SK-N-MC (cell line): ENCODE data around the gene DZIP1L.

Experiments used
- DNase-seq: peaks from one replicate; pipeline ENCODE4 v3.0.0-alpha.2; 2011; ENCODE audit warnings: low read depth, low spot score
- H3K27ac ChIP-seq: fragments of 200-600 bp; sonication (generic); 2 replicates; pipeline ENCODE4 v1.5.1; 2016; ENCODE audit warnings: mixed run types
- H3K36me3 ChIP-seq: fragments of 200-600 bp; sonication (generic); 2 replicates; pipeline ENCODE4 v1.6.1; 2017; ENCODE audit warnings: antibody characterized with exemption, low read length, mixed read lengths; ENCODE audit not compliant: insufficient read depth
- H3K4me3 ChIP-seq: fragments of 200-600 bp; sonication (generic); 2 replicates; pipeline ENCODE4 v1.5.1; 2016
- H3K9ac ChIP-seq: fragments of 200-600 bp; sonication (generic); 2 replicates; pipeline ENCODE4 v1.8.0; 2017; ENCODE audit warnings: mixed run types, mixed read lengths; ENCODE audit not compliant: insufficient read length
- H3K9me3 ChIP-seq: fragments of 200-600 bp; sonication (generic); 2 replicates; pipeline ENCODE4 v1.6.1; 2017; ENCODE audit warnings: low read depth, mild to moderate bottlenecking, antibody characterized with exemption, low read length, moderate library complexity, mixed read lengths
- EZH2 ChIP-seq: fragments of 200-600 bp; sonication (generic); IDR thresholded peaks from one replicate; pipeline ENCODE4 v1.6.1; 2017; ENCODE audit warnings: antibody characterized with exemption
- FOXP2 ChIP-seq: optimal IDR thresholded peaks from 2 replicates; pipeline ENCODE3; 2011; ENCODE audit warnings: mild to moderate bottlenecking, moderate library complexity; ENCODE audit not compliant: insufficient read depth; ENCODE audit errors: extremely low read length, control extremely low read depth
- POLR2AphosphoS5 ChIP-seq: IDR thresholded peaks from 2 replicates; pipeline ENCODE4 v1.6.1; 2012; ENCODE audit warnings: mild to moderate bottlenecking, low read depth, low read length, borderline replicate concordance

Gene DZIP1L

GRCh38 chr3:138068046-138068445, 47.4 kb downstream of the DZIP1L start:
- Histone ChIP-seq H3K27ac (no peak overlapping the region), H3K36me3 (peaks cover 3% of the 10 kb centered on the region; the same call in 1 of the 2 replicates), H3K9ac (no peak overlapping the region), H3K4me3 (no peak overlapping the region), H3K9me3 (no peaks in the 10 kb centered on the region)
- no peak for TF ChIP-seq FOXP2
- no peak for TF ChIP-seq EZH2
- no peak for TF ChIP-seq POLR2AphosphoS5
- DNase-seq = no peak

GRCh38 chr3:138066972-138067371, 48.4 kb downstream of the DZIP1L start:
- DNase-seq = no peak
- no peak overlapping the region for H3K4me3 ChIP-seq
- no peak overlapping the region for H3K27ac ChIP-seq
- peaks cover 3% of the 10 kb centered on the region; the same call in 1 of the 2 replicates for H3K36me3 ChIP-seq
- no peak for TF ChIP-seq EZH2
- no peak for TF ChIP-seq FOXP2
- no peak for TF ChIP-seq POLR2AphosphoS5
- no peak overlapping the region for H3K9ac ChIP-seq
- no peaks in the 10 kb centered on the region for H3K9me3 ChIP-seq

DNA sequence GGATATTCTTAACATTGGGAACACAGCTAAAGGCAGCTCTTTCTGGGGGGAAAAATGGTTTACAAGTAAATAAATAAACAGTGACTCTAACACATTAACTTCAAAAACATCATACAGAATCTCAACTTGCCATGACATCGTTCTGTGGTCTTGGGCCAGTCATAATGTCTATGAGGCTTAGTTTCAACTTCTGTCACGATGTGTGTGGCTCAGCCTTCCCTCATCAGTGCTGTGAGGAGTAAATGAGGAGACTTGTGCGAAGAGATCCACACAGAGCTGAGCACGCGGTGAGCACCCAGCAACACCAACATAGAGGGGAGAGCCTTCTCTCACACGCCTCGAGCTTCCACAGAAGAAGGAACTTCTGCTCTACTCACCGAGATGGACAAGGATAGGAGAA, 49.0 kb downstream of the DZIP1L start:
- TF ChIP-seq POLR2AphosphoS5 (no peak), EZH2 (no peak), FOXP2 (no peak)
- Histone ChIP-seq H3K27ac (no peak overlapping the region), H3K9ac (no peak overlapping the region), H3K36me3 (peaks cover 3% of the 10 kb centered on the region; the same call in 1 of the 2 replicates), H3K9me3 (no peaks in the 10 kb centered on the region), H3K4me3 (no peak overlapping the region)
- no peak for DNase-seq

- no peak for DNase-seq
- Histone ChIP-seq H3K4me3 (no peak overlapping the region), H3K27ac (no peak overlapping the region), H3K9me3 (no peaks in the 10 kb centered on the region), H3K9ac (no peak overlapping the region), H3K36me3 (peaks cover 3% of the 10 kb centered on the region; the same call in 1 of the 2 replicates)
- TF ChIP-seq FOXP2 (no peak), EZH2 (no peak), POLR2AphosphoS5 (no peak)
Measured at GRCh38 chr3:138065949-138066348, 49.5 kb downstream of the DZIP1L start.

DNA sequence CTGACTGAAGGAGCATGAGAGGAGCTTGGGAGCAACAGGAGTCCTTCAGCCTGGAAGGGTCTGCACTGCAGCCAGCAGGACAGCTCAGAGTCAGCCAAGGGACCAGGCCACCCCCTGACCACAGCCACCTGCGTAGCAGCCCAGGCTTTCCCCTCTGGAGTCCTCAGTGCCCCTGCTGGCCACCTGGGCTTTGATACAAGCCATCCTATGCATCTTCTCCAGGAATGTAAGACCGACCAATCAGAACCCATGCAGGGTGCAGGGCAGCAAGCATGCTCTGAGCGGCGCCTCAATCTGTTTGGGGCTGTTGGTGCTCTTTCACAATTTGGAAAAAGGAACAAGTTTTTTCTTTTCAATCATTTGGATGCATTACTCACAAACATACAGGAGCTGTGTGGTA, 52.0 kb downstream of the DZIP1L start:
- no peak for DNase-seq
- peaks cover 3% of the 10 kb centered on the region; the same call in 1 of the 2 replicates for H3K36me3 ChIP-seq
- no peak overlapping the region for H3K4me3 ChIP-seq
- H3K9me3 ChIP-seq = no peaks in the 10 kb centered on the region
- H3K27ac ChIP-seq = no peak overlapping the region
- H3K9ac ChIP-seq = no peak overlapping the region
- TF ChIP-seq EZH2 = no peak
- no peak for TF ChIP-seq POLR2AphosphoS5
- TF ChIP-seq FOXP2 = no peak

DNA sequence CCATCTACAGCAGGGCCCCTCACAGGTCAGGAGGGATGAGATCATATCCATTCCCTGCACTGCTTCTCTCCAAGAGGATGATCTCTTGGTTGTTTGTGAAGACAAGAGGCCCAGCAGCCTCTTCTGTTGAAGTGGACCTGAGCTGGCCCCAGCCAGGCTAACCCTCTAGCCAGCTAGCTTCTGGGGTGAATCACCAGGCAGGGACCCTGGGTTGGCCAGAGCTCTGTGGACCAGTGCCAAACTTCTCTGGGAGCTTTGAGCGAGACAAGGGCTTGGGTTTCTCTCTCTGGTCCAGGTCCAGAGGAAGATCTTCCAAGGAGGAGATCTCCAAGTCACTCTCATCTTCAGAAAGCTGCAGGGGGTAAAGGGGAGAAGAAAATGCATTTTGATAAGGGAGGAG, 52.8 kb downstream of the DZIP1L start:
- Histone ChIP-seq H3K9me3 (no peaks in the 10 kb centered on the region), H3K36me3 (no peaks in the 10 kb centered on the region), H3K27ac (no peak overlapping the region), H3K4me3 (no peak overlapping the region), H3K9ac (no peak overlapping the region)
- no peak for TF ChIP-seq EZH2
- no peak for TF ChIP-seq FOXP2
- TF ChIP-seq POLR2AphosphoS5 = no peak
- no peak for DNase-seq

- Histone ChIP-seq H3K36me3 (no peaks in the 10 kb centered on the region), H3K9me3 (no peaks in the 10 kb centered on the region), H3K9ac (no peak overlapping the region), H3K27ac (no peak overlapping the region), H3K4me3 (no peak overlapping the region)
- DNase-seq = no peak
- TF ChIP-seq FOXP2 = no peak
- no peak for TF ChIP-seq POLR2AphosphoS5
- no peak for TF ChIP-seq EZH2
Measured at GRCh38 chr3:138062037-138062436, 53.4 kb downstream of the DZIP1L start.

- DNase-seq = no peak
- H3K9ac ChIP-seq = no peak overlapping the region
- no peak for TF ChIP-seq FOXP2
- TF ChIP-seq POLR2AphosphoS5 = no peak
- TF ChIP-seq EZH2 = no peak
- no peak overlapping the region for H3K27ac ChIP-seq
- H3K4me3 ChIP-seq = no peak overlapping the region
- H3K36me3 ChIP-seq = no peaks in the 10 kb centered on the region
- H3K9me3 ChIP-seq = no peaks in the 10 kb centered on the region
Measured at GRCh38 chr3:138060792-138061191, 54.6 kb downstream of the DZIP1L start.

GRCh38 chr3:138059261-138059660, 56.1 kb downstream of the DZIP1L start:
- no peak for DNase-seq
- no peaks in the 10 kb centered on the region for H3K9me3 ChIP-seq
- H3K27ac ChIP-seq = no peak overlapping the region
- H3K4me3 ChIP-seq = no peak overlapping the region
- no peak for TF ChIP-seq EZH2
- TF ChIP-seq POLR2AphosphoS5 = no peak
- TF ChIP-seq FOXP2 = no peak
- H3K9ac ChIP-seq = no peak overlapping the region
- no peaks in the 10 kb centered on the region for H3K36me3 ChIP-seq

DNA sequence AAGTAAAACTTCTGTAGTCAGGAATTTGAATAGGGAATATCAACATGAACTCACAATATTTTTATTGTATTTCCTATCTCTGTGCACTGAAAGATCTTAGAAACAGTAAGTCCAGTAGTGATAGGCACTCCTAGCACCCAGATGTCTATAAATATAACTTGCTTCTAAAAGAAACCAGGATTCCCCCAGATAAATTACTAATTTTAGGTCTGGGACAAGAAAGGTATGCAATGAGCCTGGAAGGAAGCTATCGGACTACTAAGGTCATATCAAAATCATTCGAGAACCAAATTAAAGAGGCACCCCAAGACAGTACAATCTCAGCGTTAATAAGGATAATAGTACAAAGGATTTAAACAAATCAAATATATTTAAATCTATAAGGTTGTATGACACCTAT, 58.0 kb downstream of the DZIP1L start:
- no peak overlapping the region for H3K4me3 ChIP-seq
- H3K36me3 ChIP-seq = no peaks in the 10 kb centered on the region
- no peak overlapping the region for H3K9ac ChIP-seq
- no peaks in the 10 kb centered on the region for H3K9me3 ChIP-seq
- H3K27ac ChIP-seq = no peak overlapping the region
- TF ChIP-seq FOXP2 (no peak), EZH2 (no peak), POLR2AphosphoS5 (no peak)
- DNase-seq = no peak
